HL-60 (cell line): ENCODE results near the gene DDX49.

Experiments used
- CTCF ChIP-seq: IDR thresholded peaks from one replicate; pipeline ENCODE4 v1.5.1; 2011; ENCODE audit warnings: low read length, control low read depth, inconsistent platforms; ENCODE audit not compliant: insufficient read depth
- REST ChIP-seq: IDR thresholded peaks from 2 replicates; pipeline ENCODE4 v1.6.1; 2012; ENCODE audit warnings: low read depth; ENCODE audit not compliant: insufficient replicate concordance

DNA sequence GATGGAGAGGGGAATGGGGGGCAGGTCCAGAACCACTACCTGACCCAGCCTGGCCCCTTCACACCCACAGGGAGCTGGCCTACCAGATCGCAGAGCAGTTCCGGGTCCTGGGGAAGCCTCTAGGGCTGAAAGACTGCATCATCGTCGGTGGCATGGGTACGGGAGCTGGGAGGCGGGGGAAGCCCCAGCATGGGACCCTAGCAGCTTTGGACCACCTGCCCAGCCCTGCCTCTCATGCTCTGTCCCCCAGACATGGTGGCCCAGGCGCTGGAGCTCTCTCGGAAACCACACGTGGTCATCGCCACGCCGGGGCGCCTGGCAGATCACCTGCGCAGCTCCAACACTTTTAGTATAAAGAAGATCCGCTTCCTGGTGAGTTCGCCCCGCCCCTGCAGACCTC is 2.1 kb downstream of the DDX49 start:
- TF ChIP-seq REST, result no peak
- no peak for TF ChIP-seq CTCF
